HG03060 (cell line): ENCODE data around the gene C19orf85.

Experiments
- ATAC-seq: cut with Tn5 transposase; IDR thresholded peaks from one replicate; pipeline ENCODE4 v1.9.1; 2021; ENCODE audit warnings: low read depth, moderate number of reproducible peaks; ENCODE audit not compliant: unreplicated experiment

Gene C19orf85

DNA sequence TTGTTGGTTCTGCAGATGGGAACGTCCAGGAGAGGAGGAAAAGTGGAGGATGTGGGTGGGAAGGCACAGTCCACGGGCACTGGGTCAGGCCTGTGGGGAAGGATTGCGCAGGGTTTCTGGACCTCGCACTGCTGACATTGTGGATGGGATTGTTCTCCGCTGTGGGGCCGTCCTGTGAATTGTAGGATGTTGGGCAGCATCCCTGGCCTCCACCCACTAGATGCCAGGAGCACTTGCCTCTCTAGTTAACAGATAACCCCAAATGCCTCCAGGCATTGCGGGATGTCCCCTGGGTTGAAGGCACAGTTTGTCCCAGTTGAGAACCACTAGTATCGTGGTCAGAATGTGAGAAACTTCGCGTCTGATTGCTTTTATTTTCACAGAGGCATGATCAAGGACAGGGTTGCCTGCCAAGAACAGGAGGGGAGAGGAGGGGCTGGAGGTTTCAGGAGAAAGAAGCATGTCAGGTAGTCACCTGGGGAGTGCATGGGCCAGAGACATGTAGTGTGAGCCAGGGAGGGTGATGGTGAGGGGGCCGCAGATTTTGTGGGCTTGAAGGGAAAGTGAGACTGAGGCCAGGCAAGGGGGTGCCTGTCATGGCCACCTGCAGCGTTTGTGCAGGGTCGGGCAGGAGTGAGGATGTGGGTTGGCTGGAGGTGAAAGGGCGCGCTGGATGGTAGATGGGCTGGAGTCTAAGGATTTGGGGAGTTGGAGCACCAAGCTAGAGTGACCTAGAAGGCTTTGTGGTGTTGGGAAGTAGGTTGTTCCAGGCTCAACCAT lies 15.1 kb upstream of the C19orf85 start:
- no peak for ATAC-seq

DNA sequence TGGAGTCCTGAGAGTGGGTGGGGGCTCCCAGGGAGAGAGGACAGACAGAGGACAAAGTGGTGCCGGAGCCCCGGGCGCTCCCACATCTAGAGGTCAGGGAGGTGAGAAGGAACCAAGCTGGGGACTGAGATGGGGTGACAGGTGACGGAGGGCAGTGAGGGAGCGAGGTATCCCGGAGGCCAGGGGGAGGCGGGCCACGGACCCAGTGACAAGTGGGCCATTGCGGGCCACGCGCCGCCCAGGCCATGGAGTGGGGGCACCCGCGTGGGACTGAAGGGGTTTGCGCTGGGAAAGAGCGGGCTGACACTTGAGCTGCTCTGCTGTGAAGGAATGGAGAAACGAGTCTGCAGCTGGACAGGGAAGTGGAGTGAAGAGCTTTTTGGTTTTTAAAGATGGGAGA lies 14.5 kb upstream of the C19orf85 start:
- no peak for ATAC-seq

DNA sequence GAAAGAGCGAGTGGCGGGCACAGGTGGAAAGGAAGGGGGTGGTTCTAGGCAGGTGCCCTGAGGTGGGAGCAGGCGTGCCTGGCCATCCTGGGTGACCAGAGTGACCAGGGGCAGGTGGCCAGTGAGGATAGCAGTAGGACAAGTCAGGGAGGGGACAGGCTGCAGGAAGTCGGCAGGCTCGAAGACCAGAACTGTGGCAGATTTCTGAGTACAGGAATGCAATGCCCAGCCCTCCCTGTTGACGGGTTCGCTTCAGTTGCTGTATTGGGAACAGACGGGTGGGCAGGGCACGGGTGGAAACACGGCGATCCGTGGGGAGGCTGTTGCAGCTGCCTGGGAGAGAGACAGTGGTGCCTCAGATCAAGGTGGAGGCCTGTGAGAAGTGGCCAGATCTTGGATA lies 13.8 kb upstream of the C19orf85 start:
- no peak for ATAC-seq

DNA sequence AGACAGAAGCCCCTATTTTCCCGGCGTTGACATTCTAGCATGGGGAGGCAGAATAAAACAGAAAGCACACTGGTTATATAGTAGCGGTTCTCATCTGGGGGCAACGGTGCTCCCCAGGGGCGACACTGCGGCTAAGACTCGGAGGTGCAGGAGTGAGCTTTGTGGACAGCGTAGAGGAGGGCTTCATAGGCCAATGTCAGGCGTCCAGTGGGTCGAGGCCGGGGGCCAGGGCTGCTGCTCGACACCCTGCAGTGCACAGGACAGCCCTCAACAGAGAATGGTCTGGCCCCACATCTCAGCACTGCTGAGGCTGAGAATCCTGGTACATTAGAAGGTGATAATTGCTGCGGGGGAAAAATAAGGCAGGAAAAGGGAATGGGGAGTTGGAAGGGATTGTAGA lies 13.4 kb upstream of the C19orf85 start:
- ATAC-seq = no peak

DNA sequence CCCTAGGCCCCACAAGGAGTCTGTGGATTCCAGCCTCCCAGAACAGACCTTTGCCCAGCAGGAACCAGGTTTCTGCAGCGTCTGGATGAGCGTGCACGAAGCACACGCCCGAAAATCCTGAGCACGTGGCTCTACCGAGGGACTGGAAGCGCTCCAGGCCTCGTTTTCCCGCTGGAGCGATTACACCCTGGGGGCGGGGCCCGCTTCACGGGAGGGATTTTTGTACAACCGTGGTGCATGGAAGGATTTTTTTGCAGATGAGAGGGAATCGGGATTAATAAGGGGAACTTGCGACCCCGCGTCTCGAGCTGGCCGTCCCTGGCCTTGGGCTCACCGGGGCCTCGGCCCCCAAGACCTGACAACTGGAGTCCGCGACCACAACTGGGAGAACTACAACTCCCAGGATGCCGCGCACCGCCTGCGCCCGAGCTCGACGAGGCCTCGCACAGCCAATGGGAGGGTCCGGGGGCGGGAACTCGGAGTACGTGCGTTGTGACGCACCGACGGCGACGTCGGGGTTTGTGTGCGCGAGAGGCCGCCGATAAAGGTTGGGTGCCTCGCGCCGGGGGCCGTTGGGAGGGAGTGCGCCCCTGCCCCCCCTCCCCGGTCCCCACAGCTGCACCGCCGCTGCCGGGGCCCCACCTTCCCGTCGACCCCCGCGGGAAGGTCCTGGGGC lies 11.7 kb upstream of the C19orf85 start, which contains the start of gene ZNF628:
Gene ZNF628 (plus strand): TSS at position 518 of the 676 bp plus-strand sequence. CDS start 3,294 bp downstream, outside the sequence.
- ATAC-seq = peak; percentile 77

DNA sequence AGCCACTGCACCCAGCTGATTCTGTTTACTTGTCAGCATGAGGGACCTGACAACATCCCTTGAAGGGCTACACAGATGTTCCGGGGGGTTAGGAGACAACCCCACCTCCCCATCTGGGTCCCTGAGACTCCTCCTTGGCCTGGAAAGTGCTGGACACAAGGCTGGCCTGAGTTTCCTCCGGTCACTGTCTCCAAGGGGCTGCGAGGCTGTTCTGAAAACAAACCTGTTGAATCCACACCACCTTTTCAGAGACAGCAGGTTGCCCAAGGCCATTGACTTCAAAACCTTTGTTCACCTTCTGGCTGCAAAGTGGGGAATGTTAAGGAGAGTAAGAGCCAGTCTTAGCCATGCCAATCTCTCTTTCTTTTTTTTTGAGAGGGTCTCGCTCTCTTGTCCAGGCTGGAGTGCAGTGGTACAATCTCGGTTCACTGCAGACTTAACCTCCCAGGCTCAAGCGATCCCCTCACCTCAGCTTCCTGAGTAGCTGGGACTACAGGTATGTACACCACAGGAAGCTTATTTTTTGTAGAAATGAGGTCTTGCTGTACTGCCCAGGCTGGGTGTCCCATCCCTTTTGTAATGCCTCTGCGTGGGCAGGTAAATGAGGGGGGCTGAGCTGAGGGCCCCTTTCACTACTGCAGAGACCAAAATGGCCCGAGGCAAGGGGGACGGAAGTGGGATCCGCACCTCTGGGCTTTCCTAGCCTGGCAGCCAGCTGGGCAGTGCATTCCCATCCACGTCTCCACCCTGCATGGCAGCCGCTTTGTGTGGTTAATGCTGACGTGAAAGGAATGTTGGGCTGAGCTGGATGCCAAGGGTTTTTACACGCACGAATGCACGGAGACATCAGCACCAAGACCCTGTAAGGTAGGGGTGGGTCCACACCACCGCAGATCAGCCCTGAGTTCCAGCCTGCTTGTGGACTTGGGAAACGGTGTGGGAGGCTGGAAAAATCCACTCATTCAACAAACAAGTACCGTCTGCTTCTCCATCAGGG lies 10.0 kb upstream of the C19orf85 start:
- ATAC-seq = no peak

DNA sequence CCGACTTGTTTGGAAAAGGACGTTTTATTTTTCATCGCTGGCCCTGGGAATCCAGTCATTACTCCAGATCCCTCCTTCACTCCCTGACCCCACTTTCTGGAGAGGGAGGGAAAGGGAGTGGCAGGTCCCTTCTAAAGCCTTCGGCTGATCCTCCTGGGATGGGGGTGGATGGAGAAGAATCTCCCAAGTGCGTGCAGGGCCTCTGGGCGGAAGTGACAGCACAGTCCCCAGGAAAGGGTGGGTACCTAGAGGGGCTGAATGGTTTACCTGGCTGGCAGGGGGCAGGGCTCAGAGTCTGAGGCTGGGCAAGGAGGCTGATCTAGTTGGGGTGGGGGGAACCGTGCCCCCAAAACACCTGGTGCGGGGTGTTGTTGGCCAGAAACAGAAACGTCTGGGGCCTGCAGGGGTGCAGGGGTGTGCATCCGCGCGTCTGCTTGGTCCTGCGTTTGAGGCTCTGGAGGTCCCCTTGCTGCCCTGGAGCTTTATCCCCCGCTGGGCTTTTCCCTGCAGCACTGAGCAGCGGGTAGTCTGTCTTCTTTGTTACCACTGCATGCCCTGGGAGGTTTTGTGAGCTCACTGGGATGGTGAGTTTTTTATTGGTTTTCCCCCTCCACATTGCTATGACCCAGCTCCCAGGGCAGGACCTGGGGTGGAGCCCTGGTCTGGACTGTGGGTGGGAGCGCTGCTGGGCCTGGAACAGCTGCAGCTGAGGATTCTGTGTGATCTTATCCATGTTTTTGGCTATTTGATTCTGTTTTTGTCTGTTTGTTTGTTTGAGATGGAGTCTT lies 8.9 kb upstream of the C19orf85 start:
- no peak for ATAC-seq

DNA sequence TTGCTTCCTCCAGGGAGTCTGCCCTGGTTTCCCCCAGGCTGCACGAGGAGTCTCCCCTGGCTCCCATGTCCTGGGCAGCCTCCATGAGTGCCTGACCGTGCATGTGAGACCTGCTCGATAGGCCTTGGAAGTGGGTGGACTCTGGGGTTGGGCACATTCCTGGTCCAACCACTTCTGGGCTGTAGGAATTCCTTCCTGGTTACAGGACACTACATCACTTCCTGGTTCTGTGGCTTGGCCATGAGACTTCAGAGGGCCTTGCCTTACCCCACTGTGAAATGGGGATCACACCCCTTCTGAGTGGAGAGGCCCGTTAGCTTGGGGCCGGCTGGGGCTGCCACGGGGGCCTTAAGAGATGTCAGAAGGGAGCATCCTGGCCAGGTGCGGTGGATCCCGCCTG lies 7.9 kb upstream of the C19orf85 start:
- ATAC-seq = no peak

DNA sequence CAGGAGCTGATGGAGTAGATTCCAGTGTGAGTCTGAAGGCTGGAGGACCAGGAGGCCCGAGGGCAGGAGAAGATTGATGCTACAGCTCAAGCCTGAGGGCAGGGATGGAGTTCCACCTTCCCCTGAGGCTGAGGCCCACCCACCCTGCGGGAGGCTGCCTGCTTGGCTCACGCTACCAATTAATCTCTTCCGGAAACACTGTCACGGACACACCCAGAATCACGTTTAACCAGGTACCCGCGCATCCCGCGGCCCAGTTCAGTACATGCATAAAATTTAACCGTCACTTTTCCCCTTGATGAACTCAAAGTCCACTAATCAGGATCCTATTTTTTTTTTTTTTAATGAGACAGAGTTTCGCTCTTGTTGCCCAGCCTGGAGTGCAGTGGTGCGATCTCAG lies 6.7 kb upstream of the C19orf85 start:
- no peak for ATAC-seq

DNA sequence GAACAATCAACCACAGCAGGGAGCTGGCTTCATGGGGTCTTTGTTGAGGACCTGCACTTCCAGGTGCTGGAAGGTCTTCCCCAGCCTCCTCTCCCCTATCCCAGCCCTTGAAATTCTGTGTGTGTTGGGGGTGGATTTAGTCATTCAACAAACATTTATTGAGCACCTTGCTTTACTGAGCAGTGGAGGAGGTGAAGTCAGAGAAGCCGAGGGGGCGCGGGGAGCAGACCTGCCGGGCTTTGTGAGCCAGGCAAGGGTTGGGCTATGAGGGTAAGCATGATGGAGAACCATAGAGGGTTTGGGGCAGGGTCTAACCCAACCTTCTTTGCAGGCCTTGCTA lies 3.5 kb upstream of the C19orf85 start:
- ATAC-seq = no peak

DNA sequence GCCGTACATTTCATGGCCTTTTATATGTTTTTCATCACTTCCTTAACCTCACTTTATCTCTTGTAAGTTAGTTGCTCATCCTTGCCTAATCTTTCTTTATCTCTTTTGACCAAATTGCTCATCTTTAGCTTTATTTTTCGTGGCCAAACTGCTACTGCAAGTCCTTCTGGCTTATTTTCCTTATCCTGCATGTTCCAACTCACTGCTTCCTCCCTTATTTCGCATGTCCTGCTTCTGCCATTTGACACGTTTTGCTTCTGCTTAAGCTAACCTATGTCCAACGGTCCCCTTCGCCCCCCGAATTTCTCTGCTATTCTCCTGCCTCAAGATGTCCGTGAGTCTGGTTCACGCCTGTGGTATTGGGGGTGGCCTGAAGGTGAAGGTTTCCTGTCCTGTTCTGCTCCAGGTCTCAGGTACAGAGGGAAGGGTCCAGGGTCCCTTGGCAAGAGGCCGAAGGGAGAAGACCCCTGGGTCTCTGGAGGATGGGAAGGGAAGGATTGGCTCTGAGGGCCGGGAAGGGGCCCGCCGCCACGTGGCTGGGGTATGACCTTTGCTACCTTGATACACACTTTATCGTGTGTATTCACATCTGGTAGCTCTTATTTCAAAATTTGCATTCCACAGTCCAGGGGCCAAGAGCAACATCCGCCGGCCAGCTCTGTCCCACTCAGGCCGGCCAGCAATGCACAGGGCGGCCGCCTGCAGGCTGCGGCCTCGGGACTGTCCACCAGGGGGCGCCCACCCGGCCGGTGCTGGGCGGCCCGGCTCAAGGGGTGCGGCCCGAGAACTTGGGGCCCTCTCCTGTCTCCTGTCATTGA lies 2.9 kb upstream of the C19orf85 start:
- no peak for ATAC-seq

DNA sequence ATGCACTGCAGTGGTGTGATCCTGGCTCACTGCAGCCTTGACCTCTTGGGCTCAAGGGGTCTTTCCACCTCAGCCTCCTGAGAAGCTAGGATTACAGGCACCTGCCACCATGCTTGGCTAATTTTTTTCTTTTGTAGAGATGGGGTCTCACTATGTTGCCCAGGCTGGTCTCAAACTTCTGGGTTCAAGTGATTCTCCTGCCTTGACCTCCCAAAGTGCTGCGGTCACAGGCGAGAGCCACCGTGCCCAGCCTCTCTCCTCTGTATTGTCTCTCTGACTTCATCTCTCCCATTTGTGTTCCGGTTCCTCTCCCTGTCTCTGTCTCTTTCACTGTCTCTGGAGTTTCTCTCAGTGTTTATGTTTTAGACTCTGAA lies 1.7 kb upstream of the C19orf85 start:
- ATAC-seq = no peak

DNA sequence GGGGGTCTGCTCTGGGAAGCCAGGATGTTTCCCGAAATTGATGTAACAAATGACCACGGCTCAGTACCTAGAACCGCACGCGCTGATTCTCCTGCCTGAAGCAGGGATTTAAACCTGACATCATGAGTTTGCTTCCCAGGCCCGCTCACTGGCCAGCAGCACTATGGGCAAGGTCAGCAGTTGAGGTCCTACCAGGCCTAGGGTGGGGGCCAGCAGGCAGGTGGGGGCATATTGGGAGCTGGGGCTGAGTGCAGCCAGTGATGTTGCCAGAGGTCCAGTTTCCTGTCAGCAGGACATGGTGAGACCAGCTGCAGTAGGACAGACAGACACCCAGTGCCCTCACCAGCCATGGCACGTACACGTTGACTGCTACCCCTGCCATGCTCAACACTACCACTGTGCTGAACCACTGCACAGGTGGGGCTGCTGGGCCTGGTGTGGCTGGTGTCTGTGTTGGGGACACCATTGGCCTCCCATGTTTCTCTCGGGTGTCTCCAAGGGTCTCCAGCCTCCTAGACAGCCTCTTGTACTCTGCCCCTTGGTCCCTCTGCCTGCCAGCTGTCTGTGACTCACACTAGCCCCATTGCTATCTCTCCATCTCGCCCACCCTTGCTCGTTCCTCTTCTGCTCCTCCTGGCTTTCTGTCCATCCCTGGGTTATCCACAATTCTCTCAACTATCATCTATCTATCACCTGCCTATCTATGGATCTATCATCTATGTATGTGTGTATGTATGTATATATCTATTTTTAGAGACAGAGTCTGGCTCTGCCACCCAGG lies 1.1 kb upstream of the C19orf85 start:
- ATAC-seq = no peak

DNA sequence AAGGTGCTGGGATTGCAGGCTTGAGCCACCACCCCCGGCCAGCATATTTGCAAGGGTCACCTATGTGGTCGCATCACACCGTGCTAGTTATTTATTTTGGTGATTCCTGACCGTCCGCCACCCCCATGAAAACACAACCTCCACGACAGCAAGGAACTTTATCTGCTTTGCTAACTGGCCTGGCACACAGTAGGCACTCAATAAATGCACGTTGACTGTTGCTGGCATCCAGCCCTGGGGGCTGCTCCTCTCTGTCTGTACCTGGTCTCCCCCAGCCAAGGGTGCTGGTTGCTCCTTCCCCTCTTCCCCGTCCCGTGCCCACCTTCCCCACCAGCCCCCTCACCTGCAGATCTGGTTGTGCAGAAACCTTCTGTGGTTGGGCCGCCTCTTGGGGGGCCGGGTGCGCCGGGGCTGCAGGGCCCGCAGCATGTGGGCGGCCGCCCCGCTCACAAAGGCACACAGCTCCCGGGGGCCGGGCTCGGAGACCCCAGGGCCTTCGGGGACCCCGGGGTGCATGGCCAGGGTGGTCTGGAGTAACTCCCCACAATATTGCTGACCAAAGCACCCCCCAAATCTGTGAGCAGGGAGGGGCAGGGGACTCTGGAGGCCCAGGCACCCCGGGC lies 401 bp downstream of the C19orf85 start:
- ATAC-seq = no peak

DNA sequence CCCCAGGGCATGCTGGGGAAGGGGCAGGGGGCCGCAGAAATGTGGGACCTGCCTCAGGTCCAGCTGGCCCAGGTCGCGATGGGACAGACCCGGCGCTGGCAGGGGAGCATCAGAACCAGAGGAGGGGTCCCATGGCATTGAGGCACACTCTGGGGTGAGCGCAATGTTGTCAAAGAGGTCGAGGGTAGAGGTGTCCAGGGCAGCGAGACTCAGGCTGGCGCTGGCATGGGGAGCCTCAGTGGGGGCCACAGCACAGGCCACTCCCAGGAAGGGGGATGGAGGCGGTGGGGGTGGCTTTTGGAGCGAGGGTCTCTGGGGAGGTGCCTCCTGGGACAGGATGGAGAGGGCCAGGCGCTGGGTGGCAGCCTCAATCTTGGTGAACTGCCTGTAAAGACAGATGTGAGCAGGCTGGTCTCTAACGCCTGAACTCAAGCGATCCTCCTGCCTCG lies 944 bp downstream of the C19orf85 start:
- no peak for ATAC-seq

DNA sequence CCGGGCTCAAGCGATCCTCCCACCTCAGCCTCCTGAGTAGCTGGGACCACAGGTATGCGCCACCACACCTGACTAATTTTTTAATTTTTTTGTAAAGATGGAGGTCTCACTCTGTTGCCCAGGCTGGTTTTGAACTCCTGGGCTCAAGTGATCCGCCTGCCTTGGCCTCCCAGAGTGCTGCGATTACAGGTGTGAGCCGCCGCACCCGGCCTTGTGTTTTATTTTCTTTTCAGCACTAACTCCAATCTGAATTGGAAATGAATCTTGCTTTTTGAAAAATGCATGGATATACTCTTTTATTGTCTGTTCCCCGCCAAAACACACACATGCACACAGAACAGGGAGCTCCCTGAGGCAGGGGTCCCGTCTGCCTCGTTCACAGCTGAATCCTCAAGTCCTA lies 1.8 kb downstream of the C19orf85 start:
- no peak for ATAC-seq

DNA sequence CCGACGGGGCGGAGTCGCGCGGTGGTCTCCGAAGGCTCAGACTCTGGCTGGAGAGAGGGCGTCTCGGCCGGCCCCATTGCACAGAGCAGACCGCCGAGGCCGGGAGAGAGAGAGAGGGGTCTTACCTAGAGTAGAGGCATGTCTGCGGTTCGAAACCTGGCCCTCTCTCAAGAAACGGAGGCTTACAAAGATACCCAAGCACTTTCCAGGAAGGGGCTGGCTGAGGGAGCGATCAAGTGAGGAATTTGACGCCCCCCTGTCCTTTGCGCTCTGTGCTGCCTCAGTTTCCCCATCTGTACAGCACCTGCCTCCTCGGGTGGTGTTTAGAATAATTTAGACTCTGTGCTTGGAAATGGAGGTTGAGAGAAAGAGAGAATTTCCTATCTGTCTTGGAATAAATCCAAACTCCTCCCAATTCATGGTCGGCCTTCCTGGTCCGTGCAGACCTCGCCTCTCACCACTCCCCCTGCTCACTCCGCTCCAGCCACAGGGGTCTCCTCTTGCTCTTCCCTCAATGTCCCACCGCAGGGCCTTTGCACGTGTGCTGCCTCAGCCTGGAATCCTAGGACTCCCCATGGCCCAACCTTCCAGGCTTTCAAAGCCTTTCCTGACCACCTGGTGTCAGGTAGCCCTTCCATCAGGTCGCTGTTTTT lies 2.5 kb downstream of the C19orf85 start:
- ATAC-seq = no peak
